DOHH2 (cell line): ENCODE data around the gene PADI3.

Experiments
- H3F3A ChIP-seq: fragments of 200-600 bp; sonication (generic), shearing (Covaris generic); 2 replicates; pipeline ENCODE4 v1.6.0; 2016; ENCODE audit warnings: antibody characterized with exemption, mild to moderate bottlenecking; ENCODE audit not compliant: control insufficient read depth, insufficient read depth
- H3K27ac ChIP-seq: fragments of 200-600 bp; sonication (generic); 2 replicates; pipeline ENCODE4 v1.5.1; 2014; ENCODE audit warnings: low read depth, mild to moderate bottlenecking, low read length, moderate library complexity
- H3K27me3 ChIP-seq: fragments of 200-600 bp; sonication (generic); 2 replicates; pipeline ENCODE4 v1.6.1; 2014; ENCODE audit warnings: mild to moderate bottlenecking, low read length, mixed read lengths; ENCODE audit not compliant: control insufficient read depth
- H3K36me3 ChIP-seq: fragments of 200-600 bp; sonication (generic); 2 replicates; pipeline ENCODE4 v1.6.1; 2014; ENCODE audit warnings: mild to moderate bottlenecking, low read length, moderate library complexity, mixed read lengths; ENCODE audit not compliant: control insufficient read depth
- H3K4me1 ChIP-seq: fragments of 200-600 bp; sonication (generic); 2 replicates; pipeline ENCODE4 v1.6.1; 2014; ENCODE audit warnings: mild to moderate bottlenecking, low read length, mixed read lengths; ENCODE audit not compliant: control insufficient read depth
- H3K4me2 ChIP-seq: fragments of 200-600 bp; sonication (generic); 2 replicates; pipeline ENCODE4 v1.6.0; 2014; ENCODE audit warnings: mild to moderate bottlenecking, low read length, moderate library complexity
- H3K4me3 ChIP-seq: fragments of 200-600 bp; sonication (generic); 2 replicates; pipeline ENCODE4 v1.5.1; 2014; ENCODE audit warnings: mild to moderate bottlenecking, low read length, mixed read lengths
- H3K79me2 ChIP-seq: fragments of 200-600 bp; sonication (generic); 2 replicates; pipeline ENCODE4 v1.6.1; 2014; ENCODE audit warnings: mild to moderate bottlenecking, low read length, mixed read lengths; ENCODE audit not compliant: control insufficient read depth
- H3K9me2 ChIP-seq: fragments of 200-600 bp; sonication (generic); replicated peaks from 2 replicates; pipeline ENCODE4 v1.6.1; 2014; ENCODE audit warnings: mild to moderate bottlenecking, low read length, mixed read lengths; ENCODE audit not compliant: control insufficient read depth
- H3K9me3 ChIP-seq: fragments of 200-600 bp; sonication (generic); 2 replicates; pipeline ENCODE4 v1.6.1; 2014; ENCODE audit warnings: antibody characterized with exemption, low read length, mixed read lengths; ENCODE audit not compliant: control insufficient read depth, insufficient read depth
- H4K20me1 ChIP-seq: fragments of 200-600 bp; sonication (generic); 2 replicates; pipeline ENCODE4 v1.6.0; 2014; ENCODE audit warnings: low read depth, mild to moderate bottlenecking, antibody characterized with exemption, low read length, moderate library complexity; ENCODE audit not compliant: control insufficient read depth, insufficient read depth
- CTCF ChIP-seq: fragments of 200-600 bp; sonication (generic); IDR thresholded peaks from one replicate; pipeline ENCODE4 v1.5.1; 2014; ENCODE audit warnings: antibody characterized with exemption, mild to moderate bottlenecking, low read depth, low read length; ENCODE audit not compliant: poor library complexity, severe bottlenecking
- EZH2phosphoT487 ChIP-seq: fragments of 200-600 bp; sonication (generic); IDR thresholded peaks from 2 replicates; pipeline ENCODE4 v1.6.1; 2017; ENCODE audit warnings: borderline replicate concordance, mild to moderate bottlenecking, antibody characterized with exemption, low read length, moderate library complexity, mixed read lengths

PADI3 gene

GRCh38 chr1:17280894-17281293 lies 32.0 kb downstream of the PADI3 start:
- H3K4me2 ChIP-seq, result no peak overlapping the region

GRCh38 chr1:17281775-17282181 lies 32.9 kb downstream of the PADI3 start:
- Histone ChIP-seq H3K9me3 (no peaks in the 10 kb centered on the region), H3K27ac (no peak overlapping the region), H3K4me3 (no peak overlapping the region), H3K79me2 (no peaks in the 10 kb centered on the region), H3K27me3 (peaks cover 6% of the 10 kb centered on the region; the same call in 1 of the 2 replicates), H3K9me2 (no peaks in the 10 kb centered on the region), H3F3A (no peaks in the 10 kb centered on the region), H3K4me1 (no peaks in the 10 kb centered on the region), H3K4me2 (no peak overlapping the region), H3K36me3 (no peaks in the 10 kb centered on the region), H4K20me1 (no peaks in the 10 kb centered on the region)
- TF ChIP-seq EZH2phosphoT487 (no peak), CTCF (no peak)

More at GRCh38 chr1:17280894-17281293, 32.0 kb downstream of the PADI3 start:
- Histone ChIP-seq H3F3A (no peaks in the 10 kb centered on the region), H3K27me3 (peaks cover 6% of the 10 kb centered on the region; the same call in 1 of the 2 replicates), H4K20me1 (no peaks in the 10 kb centered on the region), H3K4me1 (no peaks in the 10 kb centered on the region), H3K4me3 (no peak overlapping the region), H3K27ac (no peak overlapping the region), H3K36me3 (no peaks in the 10 kb centered on the region), H3K79me2 (no peaks in the 10 kb centered on the region), H3K9me3 (no peaks in the 10 kb centered on the region), H3K9me2 (no peaks in the 10 kb centered on the region)
- TF ChIP-seq EZH2phosphoT487 (no peak), CTCF (no peak)

GRCh38 chr1:17282836-17283235 lies 33.9 kb downstream of the PADI3 start:
- no peak overlapping the region for H3K27ac ChIP-seq

More at GRCh38 chr1:17282836-17283235, 33.9 kb downstream of the PADI3 start:
- TF ChIP-seq CTCF, result no peak
- TF ChIP-seq EZH2phosphoT487, result no peak
- no peaks in the 10 kb centered on the region for H3K79me2 ChIP-seq
- no peaks in the 10 kb centered on the region for H3K9me3 ChIP-seq
- no peaks in the 10 kb centered on the region for H3K4me1 ChIP-seq
- no peaks in the 10 kb centered on the region for H3K9me2 ChIP-seq
- no peaks in the 10 kb centered on the region for H3K36me3 ChIP-seq
- no peak overlapping the region for H3K4me3 ChIP-seq
- no peak overlapping the region for H3K4me2 ChIP-seq
- no peaks in the 10 kb centered on the region for H4K20me1 ChIP-seq
- no peaks in the 10 kb centered on the region for H3F3A ChIP-seq
- peaks cover 6% of the 10 kb centered on the region; the same call in 1 of the 2 replicates for H3K27me3 ChIP-seq
